Testis (tissue), 3 donors: ENCODE data around the gene POMGNT1. TPM values are rescaled to one million over a fixed set of nuclear protein-coding genes. Genes with fewer than 3 reads are reported as not detected.

Source experiments
- DNase-seq: peaks from one replicate; pipeline ENCODE4 v3.0.0-alpha.2; 2019
- H3K27ac ChIP-seq, 2 donors: fragments of 200-600 bp; sonication (generic); one replicate each; pipeline ENCODE4 v1.5.1; 2019
- H3K27me3 ChIP-seq: fragments of 200-600 bp; sonication (generic); one replicate; pipeline ENCODE4 v1.5.1; 2019
- H3K36me3 ChIP-seq: fragments of 200-600 bp; sonication (generic); one replicate; pipeline ENCODE4 v1.5.1; 2017; ENCODE audit warnings: low read depth; ENCODE audit errors: missing control alignments
- H3K4me1 ChIP-seq: fragments of 200-600 bp; sonication (generic); one replicate; pipeline ENCODE4 v1.5.1; 2019
- H3K4me3 ChIP-seq, 2 donors: fragments of 200-600 bp; sonication (generic); one replicate each; pipeline ENCODE4 v1.5.1; 2017 to 2019
- H3K9me3 ChIP-seq: fragments of 200-600 bp; sonication (generic); one replicate; pipeline ENCODE4 v1.5.1; 2017
- POLR2A ChIP-seq: fragments of 450-650 bp; IDR thresholded peaks from one replicate; pipeline ENCODE4 v1.6.1; 2017; ENCODE audit warnings: antibody characterized with exemption, mild to moderate bottlenecking, moderate library complexity
- WGBS, 2 donors: methylation state at CpG; one replicate each; pipeline ENCODE4 v1.1.5; 2018; 5-methylcytosine and 5-hydroxymethylcytosine counted together
- intact Hi-C: fragments of 100-400 bp; cut with DNase I; formaldehyde crosslinking; loops from one replicate; pipeline ENCODE4 v1.15.1; 2023; ENCODE audit warnings: low total_unique reads
- polyA plus RNA-seq: library from polyadenylated mRNA; stranded (reverse); fragments of 350-450 nt; fragmentation: Illumina TruSeq; extraction: RNeasy Lipid Tissue Mini Kit (QIAGEN cat#74804); gene quantifications from one replicate; pipeline ENCODE4 v1.2.3, GENCODE V29; 2014; ENCODE audit warnings: low read depth, low replicate concordance; ENCODE audit not compliant: insufficient read depth
- total RNA-seq, 2 donors: library from RNA; depleted of rRNA; stranded (reverse); fragments of >200 nt; gene quantifications; one replicate each; pipeline ENCODE4 v1.2.3, GENCODE V29; 2016
- TF ChIP-seq, protein P1 (sequence below), 3 experiments: fragments of 450-650 bp in 2 of 3; fragments of 200-600 bp in 1 of 3; sonication (generic) in 1 of 3; IDR thresholded peaks; one replicate each; pipeline ENCODE4 v1.5.1; 2016 to 2019; ENCODE audit warnings: antibody characterized with exemption in 3 of 3, mild to moderate bottlenecking in 2 of 3, moderate library complexity in 1 of 3

Gene POMGNT1
- total and polyA plus RNA-seq, 3 donors from 2014 or later, result 84.9 to 133 (median 112) TPM

DNA sequence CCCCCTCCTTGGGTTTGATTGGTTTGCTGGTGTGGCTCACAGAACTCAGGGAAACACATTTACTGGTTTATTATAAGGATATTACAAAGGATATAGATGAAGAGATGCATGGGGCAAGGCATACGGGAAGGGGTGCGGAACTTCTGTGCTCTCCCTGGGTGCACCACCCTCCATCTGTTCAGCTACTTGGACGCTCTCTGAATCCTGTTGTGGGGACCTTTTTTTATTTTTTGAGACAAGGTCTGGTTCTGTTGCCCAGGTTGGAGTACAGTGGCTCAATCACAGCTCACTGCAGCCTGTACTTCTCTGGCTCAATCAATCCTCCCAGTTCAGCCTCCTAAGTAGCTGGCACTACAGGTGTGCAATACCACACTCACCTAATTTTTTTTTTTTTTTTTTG, 12.3 kb upstream of the POMGNT1 start:
- no peak for DNase-seq
- H3K36me3 ChIP-seq, result no peaks in the 10 kb centered on the region
- TF ChIP-seq, protein P1, sequence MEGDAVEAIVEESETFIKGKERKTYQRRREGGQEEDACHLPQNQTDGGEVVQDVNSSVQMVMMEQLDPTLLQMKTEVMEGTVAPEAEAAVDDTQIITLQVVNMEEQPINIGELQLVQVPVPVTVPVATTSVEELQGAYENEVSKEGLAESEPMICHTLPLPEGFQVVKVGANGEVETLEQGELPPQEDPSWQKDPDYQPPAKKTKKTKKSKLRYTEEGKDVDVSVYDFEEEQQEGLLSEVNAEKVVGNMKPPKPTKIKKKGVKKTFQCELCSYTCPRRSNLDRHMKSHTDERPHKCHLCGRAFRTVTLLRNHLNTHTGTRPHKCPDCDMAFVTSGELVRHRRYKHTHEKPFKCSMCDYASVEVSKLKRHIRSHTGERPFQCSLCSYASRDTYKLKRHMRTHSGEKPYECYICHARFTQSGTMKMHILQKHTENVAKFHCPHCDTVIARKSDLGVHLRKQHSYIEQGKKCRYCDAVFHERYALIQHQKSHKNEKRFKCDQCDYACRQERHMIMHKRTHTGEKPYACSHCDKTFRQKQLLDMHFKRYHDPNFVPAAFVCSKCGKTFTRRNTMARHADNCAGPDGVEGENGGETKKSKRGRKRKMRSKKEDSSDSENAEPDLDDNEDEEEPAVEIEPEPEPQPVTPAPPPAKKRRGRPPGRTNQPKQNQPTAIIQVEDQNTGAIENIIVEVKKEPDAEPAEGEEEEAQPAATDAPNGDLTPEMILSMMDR (IDR thresholded peaks at IDR 0.05), result no peak
- no peak for TF ChIP-seq POLR2A
- intact Hi-C loops, result no loop called here
- no peaks in the 10 kb centered on the region for H3K9me3 ChIP-seq
- no peak overlapping the region for H3K27ac ChIP-seq
- H3K4me1 ChIP-seq, result peaks cover 6% of the 10 kb centered on the region
- no peaks in the 10 kb centered on the region for H3K27me3 ChIP-seq
- WGBS, 2 donors, result 93 to 97% methylated on average over 3 of the region's 3 CpGs
- no peak overlapping the region for H3K4me3 ChIP-seq

DNA sequence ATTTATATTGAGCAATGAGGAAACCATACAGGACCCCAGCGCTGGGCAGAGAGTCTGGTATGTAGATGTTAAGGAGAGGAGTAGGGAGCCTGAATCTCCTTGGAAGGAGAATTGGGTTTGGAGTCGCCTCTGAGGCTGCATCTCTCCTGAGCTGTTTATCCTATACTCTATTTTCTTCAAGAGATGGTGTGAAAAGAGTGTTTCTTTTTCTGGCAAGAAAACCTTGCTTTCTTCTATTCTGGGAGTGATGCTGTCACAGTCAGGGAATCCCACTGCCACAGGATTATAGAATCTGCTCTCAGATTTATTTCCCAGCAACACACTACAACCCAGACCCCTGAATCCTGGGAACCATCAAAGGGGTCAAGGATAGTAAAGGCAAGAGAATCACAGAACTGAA, 8.2 kb upstream of the POMGNT1 start:
- Histone ChIP-seq H3K9me3 (no peaks in the 10 kb centered on the region), H3K4me1 (peaks cover 18% of the 10 kb centered on the region), H3K27ac (no peak overlapping the region), H3K4me3 (no peak overlapping the region), H3K27me3 (no peaks in the 10 kb centered on the region), H3K36me3 (no peaks in the 10 kb centered on the region)
- DNase-seq, result no peak
- TF ChIP-seq POLR2A, result no peak
- TF ChIP-seq, protein P1 (IDR thresholded peaks at IDR 0.05), result no peak
- WGBS, 2 donors, result 83% methylated on average over 2 of the region's 2 CpGs
- intact Hi-C loops, result no loop called here

DNA sequence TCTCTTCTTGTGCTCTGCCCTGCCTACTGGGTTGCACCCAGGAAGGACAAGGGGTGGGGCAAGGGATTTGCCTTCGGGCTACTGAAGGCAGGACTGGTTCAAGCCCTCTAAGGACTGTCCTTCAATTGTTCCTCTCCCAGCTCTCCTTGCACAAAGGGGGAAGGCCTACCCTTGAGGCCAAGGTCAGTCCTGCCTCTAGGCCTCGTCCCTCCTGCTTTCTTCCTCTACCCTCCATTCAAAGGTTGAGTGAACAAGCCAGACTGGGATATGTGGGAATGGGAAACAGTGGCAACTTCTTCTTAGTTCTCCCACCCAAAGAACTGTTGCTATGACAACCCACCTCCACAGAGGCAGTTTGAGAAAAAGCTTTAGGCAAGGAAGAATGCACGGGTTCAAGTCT, 7.6 kb upstream of the POMGNT1 start:
- no peak overlapping the region for H3K27ac ChIP-seq
- no peaks in the 10 kb centered on the region for H3K36me3 ChIP-seq
- H3K27me3 ChIP-seq, result no peaks in the 10 kb centered on the region
- no peak overlapping the region for H3K4me3 ChIP-seq
- no peak for DNase-seq
- peaks cover 18% of the 10 kb centered on the region for H3K4me1 ChIP-seq
- TF ChIP-seq, protein P1 (IDR thresholded peaks at IDR 0.05), result no peak
- no peak for TF ChIP-seq POLR2A
- H3K9me3 ChIP-seq, result no peaks in the 10 kb centered on the region
- 39 to 51% methylated on average over 3 of the region's 3 CpGs for WGBS, 2 donors
- intact Hi-C loops, result no loop called here

DNA sequence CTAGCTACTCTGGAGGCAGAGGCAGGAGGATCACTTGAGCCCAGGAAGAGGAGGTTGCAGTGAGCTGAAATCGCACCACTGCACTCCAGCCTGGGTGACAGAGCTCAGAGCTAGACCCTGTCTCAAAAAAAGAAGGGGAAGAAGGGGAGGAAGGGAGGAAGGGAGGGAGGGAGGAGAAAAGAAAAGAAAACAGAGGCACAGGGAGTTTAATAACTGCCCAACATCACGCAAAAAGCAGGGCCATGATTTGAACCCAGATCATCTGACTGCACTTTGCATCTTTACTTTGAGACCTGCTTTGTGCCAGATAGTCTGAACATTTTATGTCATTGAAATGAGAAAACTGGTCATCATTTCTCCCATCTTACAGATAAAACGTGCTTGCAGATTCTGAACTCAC, 6.9 kb upstream of the POMGNT1 start:
- Histone ChIP-seq H3K9me3 (no peaks in the 10 kb centered on the region), H3K4me3 (no peak overlapping the region), H3K36me3 (no peaks in the 10 kb centered on the region), H3K4me1 (peaks cover 18% of the 10 kb centered on the region), H3K27me3 (no peaks in the 10 kb centered on the region), H3K27ac (no peak overlapping the region)
- intact Hi-C loops, result no loop called here
- TF ChIP-seq POLR2A, result no peak
- TF ChIP-seq, protein P1 (IDR thresholded peaks at IDR 0.05), result no peak
- no peak for DNase-seq
- WGBS, 2 donors, result 67 to 73% methylated on average over 3 of the region's 3 CpGs

DNA sequence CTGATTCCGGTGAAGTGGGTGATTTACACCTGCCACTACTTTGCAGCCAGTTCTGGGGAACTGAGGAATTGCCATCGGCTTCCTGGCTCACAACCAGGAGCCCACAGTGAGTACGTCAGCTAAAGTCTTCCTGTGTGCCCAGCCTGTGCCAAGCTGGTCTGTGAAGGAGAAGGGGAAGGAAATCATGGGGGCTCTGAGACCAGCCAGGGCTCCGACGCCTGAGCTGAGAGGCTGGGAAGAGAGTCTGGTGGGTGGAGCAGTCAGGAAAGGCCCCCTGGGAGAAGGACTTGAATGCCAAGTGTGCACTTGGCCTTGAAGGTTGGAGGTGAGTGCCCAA, 6.1 kb upstream of the POMGNT1 start:
- intact Hi-C loops, result no loop called here

More for the DNA sequence above, 6.1 kb upstream of the POMGNT1 start:
- WGBS, 2 donors, result 5 to 14% methylated on average over 3 to 5 of the region's 5 CpGs
- Histone ChIP-seq H3K9me3 (no peaks in the 10 kb centered on the region), H3K27ac (peak overlapping the region; percentile 79 to 85), H3K4me1 (peaks cover 18% of the 10 kb centered on the region), H3K36me3 (no peaks in the 10 kb centered on the region), H3K4me3 (peak overlapping the region; percentile 72 to 78), H3K27me3 (no peaks in the 10 kb centered on the region)
- TF ChIP-seq, protein P1 (IDR thresholded peaks at IDR 0.05), result no peak
- TF ChIP-seq POLR2A, result no peak
- DNase-seq, result no peak
